ENCODE results near the gene RSU1.

- TF ChIP-seq CTCF (IDR thresholded peaks at IDR 0.05) (no peak), POLR2AphosphoS5 (IDR thresholded peaks at IDR 0.05) (no peak)
These were observed 36.6 kb upstream of the RSU1 start for GRCh38 chr10:16853809-16854208.

Data from suprapubic skin (tissue), 3 donors.